HEK293T (cell line): ENCODE results near the gene ASS1.

ENCODE experiments used
- CTCF ChIA-PET: fragments of 350-600 bp; formaldehyde crosslinking; extraction: SDS; loops from one replicate; lab custom pipeline; 2021; ENCODE audit warnings: antibody characterized with exemption, inconsistent platforms; lab: Yijun Ruan, JAX
- POLR2A ChIA-PET: fragments of 350-600 bp; formaldehyde crosslinking; extraction: SDS; loops from one replicate; lab custom pipeline; 2020; ENCODE audit warnings: antibody characterized with exemption, inconsistent platforms; lab: Yijun Ruan, JAX
- DNase-seq: peaks from one replicate; pipeline ENCODE4 v3.0.0; 2012; ENCODE audit warnings: mixed read lengths; ENCODE audit errors: extremely low spot score
- ARNT ChIP-seq: fragments of 450-650 bp; IDR thresholded peaks from 2 replicates; pipeline ENCODE4 v1.6.1; 2017; ENCODE audit warnings: mild to moderate bottlenecking
- BHLHE40 ChIP-seq: fragments of 450-650 bp; IDR thresholded peaks from 2 replicates; pipeline ENCODE4 v1.6.1; 2016; ENCODE audit warnings: mild to moderate bottlenecking, moderate library complexity, borderline replicate concordance
- CTBP1 ChIP-seq: fragments of 450-650 bp; IDR thresholded peaks from 2 replicates; pipeline ENCODE4 v1.6.1; 2016; ENCODE audit warnings: borderline replicate concordance
- ELF4 ChIP-seq: fragments of 450-650 bp; IDR thresholded peaks from 2 replicates; pipeline ENCODE4 v1.6.1; 2017; ENCODE audit warnings: antibody characterized with exemption
- FOXA1 ChIP-seq: fragments of 450-650 bp; IDR thresholded peaks from 2 replicates; pipeline ENCODE4 v1.6.1; 2016; ENCODE audit warnings: mild to moderate bottlenecking
- FOXK2 ChIP-seq: fragments of 450-650 bp; IDR thresholded peaks from 2 replicates; pipeline ENCODE4 v1.6.1; 2016; ENCODE audit warnings: mild to moderate bottlenecking
- FOXM1 ChIP-seq: fragments of 450-650 bp; IDR thresholded peaks from 2 replicates; pipeline ENCODE4 v1.6.1; 2017; ENCODE audit warnings: mild to moderate bottlenecking, borderline replicate concordance
- HDGF ChIP-seq: fragments of 450-650 bp; IDR thresholded peaks from 2 replicates; pipeline ENCODE4 v1.6.1; 2017; ENCODE audit warnings: antibody characterized with exemption, borderline replicate concordance
- L3MBTL2 ChIP-seq: fragments of 450-650 bp; conservative IDR thresholded peaks from 2 replicates; pipeline ENCODE4 v1.6.1; 2016; ENCODE audit warnings: mild to moderate bottlenecking
- LEF1 ChIP-seq: fragments of 450-650 bp; IDR thresholded peaks from 2 replicates; pipeline ENCODE4 v1.6.1; 2017; ENCODE audit warnings: mild to moderate bottlenecking, borderline replicate concordance
- NFRKB ChIP-seq: fragments of 450-650 bp; IDR thresholded peaks from 2 replicates; pipeline ENCODE4 v1.6.1; 2016; ENCODE audit warnings: mild to moderate bottlenecking, moderate library complexity
- PKNOX1 ChIP-seq: fragments of 450-650 bp; IDR thresholded peaks from 2 replicates; pipeline ENCODE4 v1.6.1; 2016
- SP1 ChIP-seq: fragments of 450-650 bp; IDR thresholded peaks from 2 replicates; pipeline ENCODE4 v1.6.1; 2017
- SUZ12 ChIP-seq: fragments of 450-650 bp; IDR thresholded peaks from 2 replicates; pipeline ENCODE4 v1.6.1; 2016; ENCODE audit warnings: mild to moderate bottlenecking
- TARDBP ChIP-seq: fragments of 450-650 bp; IDR thresholded peaks from 2 replicates; pipeline ENCODE4 v1.6.1; 2016
- ZNF384 ChIP-seq: fragments of 450-650 bp; IDR thresholded peaks from 2 replicates; pipeline ENCODE4 v1.6.1; 2016

The ASS1 gene

GRCh38 chr9:130531670-130532069, 86.9 kb downstream of the ASS1 start:
- ChIA-PET POLR2A (no interaction called here), CTCF (interaction anchor here (1.0 kb wide), 1 partner anchor 71 kb away, joined by 3 read pairs; no protein-coding TSS in a partner anchor)
- TF ChIP-seq ARNT (no peak), NFRKB (no peak), BHLHE40 (no peak), SUZ12 (no peak), LEF1 (no peak), TARDBP (no peak), CTBP1 (no peak), L3MBTL2 (no peak), SP1 (no peak), FOXK2 (no peak), ELF4 (no peak), FOXA1 (no peak), FOXM1 (no peak), ZNF384 (no peak), HDGF (no peak), PKNOX1 (no peak)
- no peak for DNase-seq

GRCh38 chr9:130532426-130533080, 87.8 kb downstream of the ASS1 start:
- TF ChIP-seq TARDBP: no peak
- TF ChIP-seq BHLHE40: no peak
- no peak for TF ChIP-seq LEF1
- no peak for TF ChIP-seq SUZ12
- no peak for DNase-seq
- ChIA-PET POLR2A (no interaction called here), CTCF (interaction anchor here (1.0 kb wide), 1 partner anchor 72 kb away, joined by 3 read pairs; no protein-coding TSS in a partner anchor)

GRCh38 chr9:130535818-130536521, 91.2 kb downstream of the ASS1 start:
- ChIA-PET POLR2A (no interaction called here), CTCF (no interaction called here)
- no peak for TF ChIP-seq NFRKB
- TF ChIP-seq HDGF: no peak
- no peak for TF ChIP-seq FOXK2
- DNase-seq: no peak

- ChIA-PET CTCF (no interaction called here), POLR2A (interaction anchor here (1.0 kb wide), 1 partner anchor 43 kb away, joined by 4 read pairs; the partner anchor contains the start of gene FUBP3)
- TF ChIP-seq FOXA1 (no peak), FOXK2 (no peak), TARDBP (no peak)
- DNase-seq: no peak
These were observed 91.9 kb downstream of the ASS1 start for GRCh38 chr9:130536701-130537107.

- CTCF ChIA-PET: no interaction called here
- DNase-seq: no peak
- TF ChIP-seq ELF4 (no peak), L3MBTL2 (no peak), PKNOX1 (no peak), FOXM1 (no peak), ZNF384 (no peak), NFRKB (no peak), FOXK2 (no peak), SUZ12 (no peak), ARNT (no peak), SP1 (no peak), BHLHE40 (no peak), LEF1 (no peak)
- POLR2A ChIA-PET: interaction anchor here (1.0 kb wide), 1 partner anchor 42 kb away, joined by 4 read pairs; the partner anchor contains the start of gene FUBP3
These were observed 92.7 kb downstream of the ASS1 start for GRCh38 chr9:130537346-130538050.

GRCh38 chr9:130539420-130540223, 94.9 kb downstream of the ASS1 start:
- POLR2A ChIA-PET: interaction anchor here (1.5 kb wide), 1 partner anchor 40 kb away, joined by 4 read pairs; the partner anchor contains the start of gene FUBP3
- CTCF ChIA-PET: interaction anchor here (0.7 kb wide), 1 partner anchor 80 kb away, joined by 3 read pairs; no protein-coding TSS in a partner anchor
- DNase-seq: no peak
- TF ChIP-seq BHLHE40: no peak
- no peak for TF ChIP-seq ELF4
- TF ChIP-seq SP1: no peak
- no peak for TF ChIP-seq SUZ12
- TF ChIP-seq CTBP1: no peak
- TF ChIP-seq FOXA1: no peak
- TF ChIP-seq ARNT: no peak
- TF ChIP-seq PKNOX1: no peak
- no peak for TF ChIP-seq FOXM1
- no peak for TF ChIP-seq FOXK2
- TF ChIP-seq HDGF: no peak
- TF ChIP-seq NFRKB: no peak
- no peak for TF ChIP-seq L3MBTL2
- TF ChIP-seq ZNF384: no peak
- no peak for TF ChIP-seq LEF1
- TF ChIP-seq TARDBP: no peak
